Middle frontal gyrus (tissue), 1 donor: Measurements from ENCODE around the gene NOC2L.

Source experiments
- DNase-seq: peaks from one replicate; pipeline ENCODE4 v3.0.0-alpha.2; 2015; ENCODE audit warnings: low spot score; ENCODE audit errors: extremely low spot score

The NOC2L gene

DNA sequence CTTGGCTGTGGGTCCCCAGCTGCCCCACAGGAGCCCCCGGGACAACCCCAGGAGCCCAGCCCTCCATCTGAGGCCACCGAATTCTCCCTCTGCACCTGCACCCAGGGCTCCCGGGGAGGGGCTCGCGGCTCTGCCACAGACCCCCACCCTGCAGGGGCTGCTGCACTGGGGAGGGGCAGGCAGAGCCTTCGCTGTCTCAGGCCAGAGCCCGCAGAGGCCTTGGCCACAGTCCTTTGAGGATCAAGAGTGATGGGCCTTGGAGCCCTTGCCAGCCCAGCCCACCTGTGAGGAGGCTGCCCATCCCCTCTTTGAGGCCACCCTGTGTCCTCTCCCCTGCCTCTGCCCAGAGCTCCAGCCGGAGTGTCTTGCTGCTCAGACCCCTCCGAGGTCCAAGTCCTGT, 16.3 kb upstream of the NOC2L start:
- no peak for DNase-seq

DNA sequence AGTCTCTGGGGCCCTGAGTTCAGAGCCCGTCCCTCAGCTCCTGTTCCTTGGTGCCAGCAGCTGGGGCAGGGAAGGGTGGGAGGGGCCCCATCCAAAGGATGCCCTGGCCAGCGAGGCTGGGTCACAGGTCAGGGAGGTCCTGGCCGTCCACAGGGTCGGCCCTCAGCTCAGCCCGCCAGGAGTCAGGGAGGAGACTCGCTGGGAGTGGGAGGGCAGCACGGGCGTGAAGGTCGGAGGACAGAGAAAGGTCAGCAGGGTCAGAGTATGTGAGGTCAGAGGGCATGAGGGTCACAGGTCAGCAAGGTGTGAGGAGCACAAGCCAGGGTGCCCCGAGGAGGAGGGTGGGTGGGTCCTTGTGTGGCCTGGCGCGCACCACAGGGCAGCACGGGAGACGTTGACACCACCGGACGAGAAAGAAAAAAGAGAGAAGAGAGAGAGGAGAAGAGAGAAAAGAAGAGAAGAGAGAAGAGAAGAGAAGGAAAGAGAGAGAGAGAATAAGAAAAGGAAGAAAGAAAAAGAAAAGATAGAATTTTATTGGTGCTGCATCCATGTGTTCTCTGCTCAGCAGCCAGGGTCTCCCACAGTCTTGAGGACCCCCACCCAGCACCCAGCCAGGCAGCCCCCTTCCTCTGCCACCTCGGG, 15.8 kb upstream of the NOC2L start:
- DNase-seq, result no peak

DNA sequence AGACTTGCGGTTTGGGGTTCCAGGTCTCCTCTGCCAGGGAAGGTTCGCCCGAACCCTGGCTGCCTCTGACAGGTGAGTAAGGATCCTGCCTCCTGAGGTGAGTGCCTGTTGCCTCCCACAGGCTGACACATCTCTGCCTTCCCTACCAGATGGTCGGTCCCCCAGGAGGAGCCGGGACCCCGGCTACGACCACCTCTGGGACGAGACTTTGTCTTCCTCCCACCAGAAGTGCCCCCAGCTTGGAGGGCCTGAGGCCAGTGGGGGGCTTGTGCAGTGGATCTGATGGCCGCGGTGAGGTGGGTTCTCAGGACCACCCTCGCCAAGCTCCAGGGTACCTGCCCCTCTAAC, 15.2 kb upstream of the NOC2L start:
- no peak for DNase-seq

DNA sequence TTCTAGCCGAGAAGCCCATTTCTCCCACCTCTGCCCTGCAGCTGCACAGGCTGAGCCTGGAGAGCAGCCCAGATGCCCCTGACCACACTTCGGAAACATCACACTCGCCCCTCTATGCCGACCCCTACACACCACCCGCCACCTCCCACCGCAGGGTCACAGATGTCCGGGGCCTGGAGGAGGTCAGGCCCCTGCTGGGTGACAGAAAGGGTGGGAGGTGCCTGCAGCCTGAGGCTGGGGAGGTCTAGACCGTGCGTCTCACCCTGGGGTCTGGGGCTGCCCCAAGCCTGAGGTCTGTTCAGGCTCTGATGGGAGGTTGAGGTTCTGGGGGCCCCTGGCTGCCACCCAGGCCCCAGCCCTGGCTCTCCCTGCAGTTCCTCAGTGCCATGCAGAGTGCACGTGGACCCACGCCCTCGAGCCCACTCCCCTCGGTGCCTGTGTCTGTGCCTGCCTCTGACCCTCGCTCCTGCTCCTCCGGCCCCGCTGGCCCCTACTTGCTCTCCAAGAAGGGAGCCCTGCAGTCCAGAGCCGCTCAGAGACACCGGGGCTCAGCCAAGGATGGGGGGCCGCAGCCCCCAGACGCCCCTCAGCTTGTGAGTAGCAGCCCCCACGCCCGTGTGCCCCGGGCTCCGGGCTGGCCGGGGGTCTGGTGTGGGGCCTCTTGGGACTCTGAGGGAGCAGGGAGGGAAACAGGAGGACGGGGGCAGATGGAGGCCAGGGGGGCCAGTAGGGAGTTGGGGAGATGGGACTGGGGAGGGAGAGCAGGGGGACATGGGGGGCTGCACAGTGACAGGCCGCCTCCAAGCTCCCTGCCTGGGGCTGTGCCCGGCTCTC, 14.6 kb upstream of the NOC2L start:
- no peak for DNase-seq

DNA sequence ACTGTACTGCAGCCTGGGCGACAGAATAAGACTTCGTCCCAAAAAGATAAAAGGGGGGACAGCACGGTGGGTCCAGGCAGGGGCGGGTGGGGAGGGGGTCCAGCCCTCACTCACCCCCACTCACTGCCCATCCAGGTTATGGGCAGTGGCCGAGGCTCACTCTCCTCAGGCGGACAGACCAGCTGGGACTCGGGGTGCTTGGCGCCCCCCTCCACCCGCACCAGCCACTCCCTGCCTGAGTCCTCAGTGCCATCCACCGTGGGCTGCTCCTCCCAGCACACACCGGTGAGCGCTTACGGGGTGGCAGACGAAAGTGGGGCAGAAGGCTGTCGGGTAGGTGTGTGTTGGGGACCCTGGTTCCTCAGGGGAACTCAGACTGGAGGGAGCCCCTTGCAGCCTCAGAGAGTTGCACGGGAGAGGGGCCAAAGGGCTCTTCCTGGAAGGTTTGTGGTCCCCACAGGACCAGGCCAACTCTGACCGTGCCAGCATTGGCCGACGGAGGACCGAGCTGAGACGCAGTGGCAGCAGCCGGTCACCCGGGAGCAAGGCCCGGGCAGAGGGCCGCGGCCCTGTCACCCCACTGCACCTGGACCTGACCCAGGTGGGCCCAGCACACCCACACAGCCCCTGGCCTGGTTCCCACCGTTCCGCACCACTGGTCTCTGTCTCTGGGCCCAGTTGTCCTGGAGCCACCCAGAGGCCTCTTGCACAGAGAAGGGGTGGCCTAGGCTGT, 13.8 kb upstream of the NOC2L start:
- DNase-seq, result no peak

DNA sequence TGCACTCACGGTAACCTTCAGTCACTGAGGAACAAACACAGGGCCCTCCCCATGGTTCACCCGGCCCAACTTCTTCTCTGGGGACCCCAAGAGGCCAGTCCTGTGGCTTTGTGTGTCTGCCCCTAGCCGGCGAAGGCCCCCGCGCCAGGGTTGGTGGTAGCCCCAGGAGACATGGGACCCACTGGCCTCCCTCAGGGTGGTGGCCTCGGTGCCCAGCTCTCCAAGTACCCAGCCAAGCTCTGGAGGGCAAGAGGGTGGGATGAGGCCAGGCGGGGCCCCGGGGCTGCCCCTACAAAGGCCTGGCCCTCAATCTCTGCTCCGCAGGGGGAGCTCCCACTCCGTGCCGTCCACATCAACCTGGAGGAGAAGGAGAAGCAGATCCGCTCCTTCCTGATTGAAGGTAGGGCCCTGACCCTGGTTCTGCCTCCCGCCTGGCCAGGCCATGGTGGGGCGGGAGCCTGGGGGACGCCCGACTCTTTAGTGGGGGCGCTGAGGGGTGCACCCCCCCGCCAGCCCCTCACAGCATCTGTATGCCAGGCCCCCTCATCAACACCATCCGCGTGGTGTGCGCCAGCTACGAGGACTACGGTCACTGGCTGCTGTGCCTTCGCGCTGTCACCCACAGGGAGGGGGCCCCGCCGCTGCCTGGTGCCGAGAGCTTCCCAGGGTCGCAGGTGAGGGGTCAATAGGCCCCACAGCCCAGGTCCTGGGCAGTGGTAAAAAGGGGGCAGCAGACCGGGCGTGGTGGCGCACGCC, 12.9 kb upstream of the NOC2L start:
- no peak for DNase-seq

DNA sequence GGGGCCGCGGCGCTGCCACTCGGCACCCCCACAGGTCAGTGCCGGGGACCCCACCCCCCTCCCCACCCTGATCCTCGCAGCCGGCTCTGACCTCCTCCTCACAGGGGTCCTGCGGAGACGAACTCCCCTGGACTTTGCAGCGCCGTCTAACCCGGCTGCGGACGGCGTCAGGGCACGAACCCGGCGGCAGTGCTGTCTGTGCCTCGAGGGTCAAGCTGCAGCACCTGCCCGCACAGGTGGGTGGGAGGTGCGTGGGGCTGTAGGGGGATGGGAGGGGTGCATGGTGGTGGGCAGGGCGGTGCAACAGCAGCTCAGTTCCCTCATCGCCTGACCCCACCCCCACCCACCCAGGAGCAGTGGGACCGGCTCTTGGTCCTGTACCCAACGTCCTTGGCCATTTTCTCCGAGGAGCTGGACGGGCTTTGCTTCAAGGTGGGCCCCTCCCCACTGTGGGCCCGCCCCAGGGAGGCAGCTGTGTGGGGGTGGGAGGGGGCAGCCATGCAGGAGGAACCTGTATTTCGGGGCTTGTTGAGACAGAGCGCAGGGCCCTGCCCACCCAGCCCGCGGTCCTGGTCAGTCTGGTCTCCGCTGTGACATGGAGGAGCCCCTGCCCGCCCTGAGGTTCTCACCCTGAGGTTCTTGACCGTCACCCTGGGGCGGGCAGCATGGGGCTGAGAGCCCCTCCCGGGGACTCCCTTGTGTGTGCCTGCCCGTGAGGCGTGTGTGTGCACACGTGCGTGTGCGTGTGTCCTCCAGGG, 12.1 kb upstream of the NOC2L start:
- DNase-seq, result no peak

DNA sequence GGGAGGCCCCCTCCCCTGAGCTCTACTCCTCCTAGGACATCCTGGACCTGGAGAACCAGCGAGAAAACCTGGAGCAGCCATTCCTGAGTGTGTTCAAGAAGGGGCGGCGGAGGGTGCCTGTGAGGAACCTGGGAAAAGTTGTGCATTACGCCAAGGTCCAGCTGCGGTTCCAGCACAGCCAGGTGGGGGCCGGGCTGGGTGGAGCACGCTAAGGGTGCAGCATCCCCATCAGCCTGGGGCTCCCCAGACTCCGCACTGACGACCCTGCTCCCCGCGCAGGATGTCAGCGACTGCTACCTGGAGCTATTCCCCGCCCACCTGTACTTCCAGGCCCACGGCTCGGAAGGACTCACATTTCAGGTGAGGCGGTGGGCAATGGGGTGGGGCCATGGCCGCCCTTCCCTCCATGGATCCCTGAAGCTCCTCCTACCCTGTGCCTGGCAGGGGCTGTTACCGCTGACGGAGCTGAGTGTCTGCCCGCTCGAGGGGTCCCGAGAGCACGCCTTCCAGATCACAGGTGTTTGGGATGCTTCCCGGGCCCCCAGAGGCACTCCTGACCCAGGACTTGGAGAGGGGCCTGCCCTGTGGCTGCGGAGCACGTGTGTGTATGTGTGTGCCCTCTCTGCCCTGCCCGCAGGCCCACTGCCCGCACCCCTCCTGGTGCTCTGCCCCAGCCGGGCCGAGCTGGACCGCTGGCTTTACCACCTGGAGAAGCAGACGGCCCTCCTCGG, 11.4 kb upstream of the NOC2L start:
- DNase-seq, result no peak

DNA sequence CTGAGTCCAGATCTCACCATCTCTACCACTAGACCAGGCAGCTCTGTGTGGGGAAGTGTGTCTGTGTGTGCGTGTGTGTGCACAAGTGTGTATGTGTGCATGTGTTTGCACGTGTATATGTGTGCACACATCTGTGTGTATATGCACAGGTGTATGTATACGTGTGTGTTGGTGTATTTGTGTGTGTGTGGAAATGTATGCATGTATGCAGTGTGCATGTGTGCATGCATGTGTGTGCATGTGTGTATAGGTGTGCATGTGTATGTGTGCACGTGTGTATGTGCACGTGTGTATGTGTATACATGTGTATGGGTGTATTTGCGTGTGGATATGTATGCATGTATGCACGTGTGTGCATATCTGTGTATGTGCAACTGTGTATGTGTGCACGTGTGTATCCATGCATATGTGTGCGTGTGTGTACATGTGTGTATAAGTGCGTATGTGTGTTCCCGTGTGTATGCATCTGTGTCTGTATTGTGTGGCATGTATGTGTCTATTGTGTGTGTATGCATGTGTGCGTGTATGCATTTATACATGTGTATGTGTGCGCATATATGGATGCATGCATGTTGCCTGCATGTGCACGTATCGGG, 10.3 kb upstream of the NOC2L start:
- no peak for DNase-seq

DNA sequence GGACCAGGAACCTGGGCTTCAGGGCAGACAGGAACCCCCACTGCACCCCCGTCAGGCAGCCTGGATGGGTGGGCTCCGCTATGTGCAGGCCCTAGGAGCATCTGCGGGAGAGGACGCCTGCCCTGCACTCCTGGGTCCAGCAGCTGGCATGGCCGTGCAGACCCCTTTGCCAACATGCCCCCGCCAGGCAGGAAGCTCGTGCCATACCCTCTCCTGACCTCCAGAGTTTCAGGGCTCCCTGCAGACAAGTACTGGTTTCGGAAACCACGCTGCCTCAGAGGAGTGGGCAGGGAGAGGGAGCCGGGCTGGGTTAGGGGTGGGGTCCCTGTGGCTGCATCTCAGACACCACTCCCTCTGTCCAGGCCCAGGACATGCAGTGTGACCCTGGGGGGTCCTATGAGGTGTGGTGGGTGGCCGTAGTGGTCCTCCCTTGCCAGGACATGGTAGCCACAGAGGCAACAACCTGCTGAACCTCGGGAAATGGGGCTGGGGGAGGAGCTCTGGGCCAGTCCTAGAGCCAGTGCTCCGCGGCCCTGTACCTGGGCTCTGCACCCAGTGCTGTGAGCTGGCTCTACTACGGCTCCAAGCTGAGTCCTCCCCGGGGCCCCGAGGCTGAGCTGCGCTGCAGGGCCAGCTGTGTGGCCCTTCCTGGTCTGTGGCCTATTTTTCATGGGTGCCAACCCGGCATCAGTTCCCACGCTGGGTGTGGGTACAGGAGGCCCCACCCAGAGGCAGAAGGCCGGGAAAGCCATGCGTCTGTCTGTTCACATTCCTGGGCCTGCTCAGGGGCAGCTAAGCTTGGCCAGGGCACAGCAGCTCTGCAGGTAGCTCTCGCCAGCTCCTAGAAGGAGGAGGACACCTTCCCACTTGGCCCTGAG, 8.6 kb upstream of the NOC2L start:
- no peak for DNase-seq

DNA sequence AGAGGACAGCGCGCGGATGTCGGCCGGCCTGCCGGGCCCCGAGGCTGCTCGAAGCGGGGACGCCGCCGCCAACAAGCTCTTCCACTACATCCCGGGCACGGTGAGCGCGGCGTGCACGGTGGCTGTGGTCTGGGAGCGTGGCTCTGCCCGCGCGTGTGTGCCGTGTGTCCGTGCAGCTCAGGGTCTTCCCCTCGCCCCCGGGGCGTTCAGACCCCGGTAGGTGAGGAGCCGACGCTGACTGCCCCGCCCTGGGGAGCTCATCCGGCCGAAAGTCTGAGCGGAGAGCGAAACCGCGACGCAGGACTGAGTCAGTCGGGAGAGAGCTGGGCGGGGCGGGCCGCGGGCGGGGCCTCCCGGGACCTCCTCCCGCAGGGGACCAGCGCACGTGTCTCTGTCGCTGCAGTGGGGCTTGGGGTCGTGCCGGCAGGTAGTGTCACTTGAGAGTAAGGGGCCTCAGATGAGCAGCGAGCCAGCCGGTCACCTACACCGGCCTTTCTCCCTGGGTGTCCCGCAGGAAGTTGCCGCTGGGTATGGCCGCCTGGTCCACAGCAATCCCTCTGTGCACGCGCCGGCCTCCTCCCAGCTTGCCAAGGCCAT, 7.7 kb upstream of the NOC2L start:
- no peak for DNase-seq

DNA sequence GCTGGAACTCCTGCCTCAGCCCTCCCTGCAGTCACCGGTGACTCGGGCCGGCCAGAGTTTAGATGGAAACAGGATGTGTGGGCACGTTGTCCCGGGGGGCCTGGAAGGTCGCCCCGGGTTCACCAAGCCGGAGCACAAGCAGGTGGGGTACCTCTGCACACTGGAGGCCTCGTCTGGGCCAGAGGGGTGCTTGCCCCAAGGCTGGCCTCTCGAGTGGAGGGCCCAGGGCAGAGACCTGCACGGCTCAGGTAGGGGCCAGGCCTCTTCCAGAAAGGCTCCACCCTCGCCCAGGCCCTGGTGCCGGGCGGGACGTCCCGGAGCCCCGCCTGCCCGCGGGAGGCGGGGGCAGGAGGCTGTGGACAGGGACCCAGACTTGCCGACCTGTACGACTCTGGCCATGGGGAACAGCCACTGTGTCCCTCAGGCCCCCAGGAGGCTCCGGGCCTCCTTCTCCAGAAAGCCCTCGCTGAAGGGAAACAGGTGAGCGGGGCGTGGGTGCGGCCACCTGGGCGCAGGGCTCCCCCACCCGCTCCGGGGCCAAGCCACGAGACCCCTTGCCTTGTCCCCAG, 7.2 kb upstream of the NOC2L start, which contains the start of gene PLEKHN1:
Gene PLEKHN1 (plus strand): TSS at position 348 of the 569 bp plus-strand sequence. CDS start 50 bp downstream, at position 398.
- no peak for DNase-seq

DNA sequence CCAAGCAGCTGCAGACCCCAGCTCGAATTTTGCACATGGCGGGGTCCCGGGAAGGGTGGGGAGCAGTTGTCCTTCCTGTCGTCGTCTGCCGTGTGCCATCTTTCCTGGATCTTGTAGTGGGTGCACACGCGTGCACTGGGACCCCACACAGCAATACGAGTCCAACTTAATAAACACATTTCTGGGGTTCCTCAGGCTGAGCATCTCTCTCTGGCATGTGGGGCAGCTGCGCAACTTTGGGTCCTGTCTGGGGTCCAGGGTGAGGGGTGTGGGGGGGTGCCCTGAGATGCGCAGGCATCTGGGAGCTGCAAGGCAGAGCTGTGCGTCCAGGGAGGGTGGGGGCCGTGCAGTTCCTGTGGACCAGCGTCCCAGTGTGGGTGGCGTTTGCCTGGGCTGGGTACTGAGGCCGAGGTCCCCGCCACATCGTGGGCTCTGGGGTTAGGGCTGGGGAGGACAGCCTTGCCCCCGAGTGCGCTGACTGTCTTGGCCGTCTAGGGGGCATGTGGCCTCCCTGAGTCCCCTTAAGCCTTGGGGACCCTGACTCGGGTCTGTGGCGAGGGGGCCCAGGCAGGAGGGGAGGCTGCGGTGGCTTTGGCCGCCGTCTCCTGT, 6.6 kb upstream of the NOC2L start:
- DNase-seq, result no peak

DNA sequence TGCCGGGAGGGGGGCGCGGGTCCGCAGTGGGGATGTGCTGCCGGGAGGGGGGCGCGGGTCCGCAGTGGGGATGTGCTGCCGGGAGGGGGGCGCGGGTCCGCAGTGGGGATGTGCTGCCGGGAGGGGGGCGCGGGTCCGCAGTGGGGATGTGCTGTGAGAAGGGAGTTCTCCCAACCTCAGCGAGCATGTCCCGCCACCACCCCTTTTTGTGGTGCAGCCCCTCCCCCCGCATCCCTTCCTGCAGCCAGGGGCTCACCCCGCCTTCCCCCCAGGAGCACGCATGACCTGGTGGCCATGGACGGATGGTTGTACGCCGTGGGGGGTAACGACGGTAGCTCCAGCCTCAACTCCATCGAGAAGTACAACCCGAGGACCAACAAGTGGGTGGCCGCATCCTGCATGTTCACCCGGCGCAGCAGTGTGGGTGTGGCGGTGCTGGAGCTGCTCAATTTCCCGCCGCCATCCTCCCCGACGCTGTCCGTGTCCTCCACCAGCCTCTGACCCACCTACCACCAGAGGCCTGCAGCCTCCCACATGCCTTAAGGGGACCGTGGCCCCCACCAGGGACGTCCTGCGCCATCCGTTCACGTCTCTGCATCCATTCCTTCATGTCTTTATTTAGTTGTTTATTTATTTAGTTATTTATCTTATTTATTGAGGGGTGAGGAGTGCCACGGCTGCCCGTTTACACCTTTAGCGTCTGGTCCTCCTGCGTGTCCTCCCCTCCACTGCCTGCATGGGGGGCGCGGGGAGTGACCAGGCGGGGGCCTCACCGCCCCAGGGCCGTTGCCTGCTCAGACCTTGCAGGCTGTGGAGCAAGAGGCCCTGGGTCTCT, 5.9 kb upstream of the NOC2L start:
- DNase-seq, result no peak

DNA sequence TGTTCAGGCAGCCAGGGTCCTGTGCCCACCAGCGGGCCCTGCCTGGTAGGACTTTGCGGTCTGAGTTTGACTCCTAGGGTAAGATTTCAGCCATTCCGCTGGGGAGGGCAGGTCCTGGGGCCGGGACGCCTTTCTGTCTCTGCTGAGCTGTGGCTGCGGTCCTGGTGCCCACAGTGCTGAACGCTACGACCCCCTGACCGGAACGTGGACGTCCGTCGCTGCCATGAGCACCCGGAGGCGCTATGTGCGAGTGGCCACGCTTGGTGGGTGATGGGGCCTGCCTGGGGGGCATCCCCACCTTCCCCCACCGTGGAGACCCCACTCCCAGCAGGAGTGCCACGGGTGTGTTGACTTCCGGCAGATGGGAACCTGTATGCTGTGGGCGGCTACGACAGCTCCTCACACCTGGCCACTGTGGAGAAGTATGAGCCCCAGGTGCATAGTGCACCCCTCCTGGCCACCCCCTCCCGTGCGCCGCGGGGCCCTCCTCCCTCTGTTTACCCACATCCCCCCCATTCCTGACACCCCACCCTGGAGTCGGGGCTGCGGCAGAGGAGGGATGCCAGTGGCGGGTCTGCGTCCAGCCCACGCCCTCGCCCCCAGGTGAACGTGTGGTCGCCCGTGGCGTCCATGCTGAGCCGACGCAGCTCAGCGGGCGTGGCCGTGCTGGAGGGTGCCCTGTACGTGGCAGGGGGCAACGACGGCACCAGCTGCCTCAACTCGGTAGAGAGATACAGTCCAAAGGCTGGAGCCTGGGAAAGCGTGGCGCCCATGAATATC, 4.9 kb upstream of the NOC2L start:
- DNase-seq, result no peak

DNA sequence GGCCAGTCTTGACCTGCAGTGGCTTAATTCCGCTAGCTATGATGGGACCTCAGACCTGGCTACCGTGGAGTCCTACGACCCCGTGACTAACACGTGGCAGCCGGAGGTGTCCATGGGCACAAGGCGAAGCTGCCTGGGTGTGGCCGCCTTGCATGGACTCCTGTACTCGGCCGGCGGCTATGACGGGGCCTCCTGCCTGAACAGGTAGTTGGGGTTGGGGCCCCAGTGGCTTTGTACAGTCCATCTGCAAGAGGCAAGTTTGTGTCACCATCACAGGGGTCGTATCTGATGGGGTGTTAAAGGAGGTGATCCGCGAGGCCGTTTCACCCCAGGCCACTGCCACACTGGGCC, 4.2 kb upstream of the NOC2L start:
- no peak for DNase-seq
